ENCODE data around the gene DPEP2.
"Not testable (repeated sequence)": the region's sequence is repeated elsewhere in the genome, so short reads cannot be mapped to it uniquely, and the experiment has no call there.

DPEP2 gene

GRCh38 chr16:67998779-67999688, at the start of gene DPEP2:
Gene DPEP2 (minus strand): TSS chr16:67999484. CDS start chr16:67993212, 6,272 bp downstream.
- Mint-ChIP-seq H3K27ac (peak within 1 kb of the TSS; percentile 82), H3K4me1 (ENCODE audit: low read depth) (peaks cover 36% of the 10 kb centered on the region), H3K4me3 (peak within 1 kb of the TSS; percentile 74)
- not testable (repeated sequence) for H3K9me3 Mint-ChIP-seq; H3K36me3 Mint-ChIP-seq (ENCODE audit: low read depth); H3K27me3 Mint-ChIP-seq (ENCODE audit: low read depth)

GRCh38 chr16:68047987-68048386, 48.7 kb upstream of the DPEP2 start:
- H3K27ac Mint-ChIP-seq: no peak overlapping the region
- no peaks in the 10 kb centered on the region for H3K27me3 Mint-ChIP-seq (ENCODE audit: low read depth)
- H3K4me3 Mint-ChIP-seq: no peak overlapping the region
- H3K4me1 Mint-ChIP-seq (ENCODE audit: low read depth): no peaks in the 10 kb centered on the region
- peaks cover 23% of the 10 kb centered on the region for H3K36me3 Mint-ChIP-seq (ENCODE audit: low read depth)
- H3K9me3 Mint-ChIP-seq: no peaks in the 10 kb centered on the region

- Mint-ChIP-seq H3K9me3 (no peaks in the 10 kb centered on the region), H3K4me3 (no peak overlapping the region), H3K36me3 (ENCODE audit: low read depth) (peaks cover 26% of the 10 kb centered on the region), H3K4me1 (ENCODE audit: low read depth) (no peaks in the 10 kb centered on the region), H3K27me3 (ENCODE audit: low read depth) (no peaks in the 10 kb centered on the region), H3K27ac (no peak overlapping the region)
Observed at GRCh38 chr16:68046106-68046505, 46.8 kb upstream of the DPEP2 start.

GRCh38 chr16:68041783-68042182, 42.5 kb upstream of the DPEP2 start:
- peaks cover 20% of the 10 kb centered on the region for H3K4me1 Mint-ChIP-seq (ENCODE audit: low read depth)
- H3K36me3 Mint-ChIP-seq (ENCODE audit: low read depth): peaks cover 25% of the 10 kb centered on the region
- no peaks in the 10 kb centered on the region for H3K27me3 Mint-ChIP-seq (ENCODE audit: low read depth)
- no peak overlapping the region for H3K4me3 Mint-ChIP-seq
- H3K27ac Mint-ChIP-seq: no peak overlapping the region
- no peaks in the 10 kb centered on the region for H3K9me3 Mint-ChIP-seq

- peaks cover 22% of the 10 kb centered on the region for H3K4me1 Mint-ChIP-seq (ENCODE audit: low read depth)
- H3K27ac Mint-ChIP-seq: peak overlapping the region; percentile 81
- peaks cover 26% of the 10 kb centered on the region for H3K36me3 Mint-ChIP-seq (ENCODE audit: low read depth)
- no peak overlapping the region for H3K4me3 Mint-ChIP-seq
- no peaks in the 10 kb centered on the region for H3K9me3 Mint-ChIP-seq
- H3K27me3 Mint-ChIP-seq (ENCODE audit: low read depth): no peaks in the 10 kb centered on the region
Observed at GRCh38 chr16:68040506-68041288, 41.4 kb upstream of the DPEP2 start.

- no peaks in the 10 kb centered on the region for H3K27me3 Mint-ChIP-seq (ENCODE audit: low read depth)
- H3K27ac Mint-ChIP-seq: peak overlapping the region; percentile 55
- peaks cover 27% of the 10 kb centered on the region for H3K4me1 Mint-ChIP-seq (ENCODE audit: low read depth)
- H3K36me3 Mint-ChIP-seq (ENCODE audit: low read depth): peaks cover 25% of the 10 kb centered on the region
- no peaks in the 10 kb centered on the region for H3K9me3 Mint-ChIP-seq
- H3K4me3 Mint-ChIP-seq: no peak overlapping the region
Observed at GRCh38 chr16:68037841-68038597, 38.7 kb upstream of the DPEP2 start.

- peaks cover 24% of the 10 kb centered on the region for H3K36me3 Mint-ChIP-seq (ENCODE audit: low read depth)
Observed at GRCh38 chr16:68035227-68035626, 35.9 kb upstream of the DPEP2 start.

GRCh38 chr16:68033101-68033500, 33.8 kb upstream of the DPEP2 start:
- Mint-ChIP-seq H3K27ac (no peak overlapping the region), H3K36me3 (ENCODE audit: low read depth) (peaks cover 18% of the 10 kb centered on the region), H3K27me3 (ENCODE audit: low read depth) (no peaks in the 10 kb centered on the region), H3K4me1 (ENCODE audit: low read depth) (peaks cover 27% of the 10 kb centered on the region), H3K4me3 (no peak overlapping the region), H3K9me3 (no peaks in the 10 kb centered on the region)

More at GRCh38 chr16:68035227-68035626, 35.9 kb upstream of the DPEP2 start:
- no peaks in the 10 kb centered on the region for H3K27me3 Mint-ChIP-seq (ENCODE audit: low read depth)
- H3K27ac Mint-ChIP-seq: no peak overlapping the region
- H3K4me1 Mint-ChIP-seq (ENCODE audit: low read depth): peaks cover 32% of the 10 kb centered on the region
- H3K4me3 Mint-ChIP-seq: no peak overlapping the region
- H3K9me3 Mint-ChIP-seq: no peaks in the 10 kb centered on the region

GRCh38 chr16:68031951-68032350, 32.7 kb upstream of the DPEP2 start:
- H3K36me3 Mint-ChIP-seq (ENCODE audit: low read depth): peaks cover 20% of the 10 kb centered on the region
- H3K27me3 Mint-ChIP-seq (ENCODE audit: low read depth): no peaks in the 10 kb centered on the region
- H3K4me3 Mint-ChIP-seq: peak overlapping the region; percentile 58
- peak overlapping the region; percentile 78 for H3K27ac Mint-ChIP-seq
- H3K4me1 Mint-ChIP-seq (ENCODE audit: low read depth): peaks cover 18% of the 10 kb centered on the region
- no peaks in the 10 kb centered on the region for H3K9me3 Mint-ChIP-seq

- not testable (repeated sequence) for H3K9me3 Mint-ChIP-seq; H3K4me3 Mint-ChIP-seq; H3K27me3 Mint-ChIP-seq (ENCODE audit: low read depth); H3K27ac Mint-ChIP-seq
- Mint-ChIP-seq H3K4me1 (ENCODE audit: low read depth) (peaks cover 12% of the 10 kb centered on the region), H3K36me3 (ENCODE audit: low read depth) (peaks cover 18% of the 10 kb centered on the region)
Observed at GRCh38 chr16:68030108-68030507, 30.8 kb upstream of the DPEP2 start.

- no peak overlapping the region for H3K27ac Mint-ChIP-seq
- H3K9me3 Mint-ChIP-seq: no peaks in the 10 kb centered on the region
- peaks cover 13% of the 10 kb centered on the region for H3K4me1 Mint-ChIP-seq (ENCODE audit: low read depth)
- no peaks in the 10 kb centered on the region for H3K27me3 Mint-ChIP-seq (ENCODE audit: low read depth)
- H3K4me3 Mint-ChIP-seq: no peak overlapping the region
- peaks cover 18% of the 10 kb centered on the region for H3K36me3 Mint-ChIP-seq (ENCODE audit: low read depth)
Observed at GRCh38 chr16:68028996-68029395, 29.7 kb upstream of the DPEP2 start.

- Mint-ChIP-seq H3K27me3 (ENCODE audit: low read depth) (no peaks in the 10 kb centered on the region), H3K36me3 (ENCODE audit: low read depth) (peaks cover 17% of the 10 kb centered on the region), H3K27ac (peak within 1 kb of the TSS; percentile 97), H3K4me1 (ENCODE audit: low read depth) (peaks cover 16% of the 10 kb centered on the region), H3K4me3 (peak within 1 kb of the TSS; percentile 100), H3K9me3 (no peaks in the 10 kb centered on the region)
Observed at GRCh38 chr16:68022728-68023537, 23.6 kb upstream of the DPEP2 start, which contains the start of the genes DDX28 and DUS2. Gene DDX28 (minus strand): TSS chr16:68023232. CDS start chr16:68023202, 30 bp downstream. Gene DUS2 (plus strand): TSS chr16:68023284. CDS start chr16:68038024, 14,740 bp downstream.

- Mint-ChIP-seq H3K27me3 (ENCODE audit: low read depth) (no peaks in the 10 kb centered on the region), H3K9me3 (no peaks in the 10 kb centered on the region), H3K27ac (peak overlapping the region; percentile 97), H3K4me3 (peak overlapping the region; percentile 100), H3K36me3 (ENCODE audit: low read depth) (peaks cover 11% of the 10 kb centered on the region), H3K4me1 (ENCODE audit: low read depth) (peaks cover 16% of the 10 kb centered on the region)
Observed at GRCh38 chr16:68022278-68022727, 23.0 kb upstream of the DPEP2 start.
